ENCODE data around the gene CACYBP.
"Not testable (repeated sequence)": the region's sequence is repeated elsewhere in the genome, so short reads cannot be mapped to it uniquely, and the experiment has no call there.

The CACYBP gene

DNA sequence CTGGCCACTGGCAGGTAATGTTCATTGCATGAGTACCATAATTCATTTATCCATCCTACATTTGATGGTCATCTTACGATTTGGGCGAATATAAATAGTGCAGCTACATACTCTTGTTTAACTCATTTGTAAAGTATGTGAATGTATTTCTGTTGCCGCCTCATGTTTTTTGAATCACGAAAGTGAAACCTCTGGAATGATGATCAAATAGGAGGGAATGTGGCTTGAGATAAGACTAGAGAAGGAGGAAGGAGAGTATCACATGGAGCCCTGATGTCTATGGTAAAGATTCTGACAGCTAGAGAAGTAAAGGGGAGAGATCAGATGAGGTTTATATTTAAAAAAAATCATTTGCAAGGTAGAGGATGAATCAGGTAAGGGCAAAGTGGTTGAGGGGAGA, 15.5 kb downstream of the CACYBP start:
- no peak for DNase-seq

DNA sequence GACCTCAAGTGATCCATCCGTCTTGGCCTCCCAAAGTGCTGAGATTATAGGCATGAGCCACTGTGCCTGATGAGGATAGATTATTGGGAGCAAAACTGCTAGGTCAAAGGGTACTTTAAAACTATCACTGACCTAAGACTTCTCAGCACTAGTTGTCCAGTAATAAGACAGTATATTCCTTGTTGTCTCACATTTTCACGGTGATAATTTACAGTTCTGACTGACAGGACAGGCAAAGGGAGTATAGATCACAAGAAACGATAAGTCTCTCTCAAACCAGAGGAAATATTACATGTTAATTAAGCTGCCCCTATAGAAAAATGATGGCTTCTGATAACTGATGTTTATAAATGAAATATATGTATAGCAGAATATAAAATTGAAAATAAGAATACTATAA, 19.8 kb downstream of the CACYBP start:
- no peak for DNase-seq

DNA sequence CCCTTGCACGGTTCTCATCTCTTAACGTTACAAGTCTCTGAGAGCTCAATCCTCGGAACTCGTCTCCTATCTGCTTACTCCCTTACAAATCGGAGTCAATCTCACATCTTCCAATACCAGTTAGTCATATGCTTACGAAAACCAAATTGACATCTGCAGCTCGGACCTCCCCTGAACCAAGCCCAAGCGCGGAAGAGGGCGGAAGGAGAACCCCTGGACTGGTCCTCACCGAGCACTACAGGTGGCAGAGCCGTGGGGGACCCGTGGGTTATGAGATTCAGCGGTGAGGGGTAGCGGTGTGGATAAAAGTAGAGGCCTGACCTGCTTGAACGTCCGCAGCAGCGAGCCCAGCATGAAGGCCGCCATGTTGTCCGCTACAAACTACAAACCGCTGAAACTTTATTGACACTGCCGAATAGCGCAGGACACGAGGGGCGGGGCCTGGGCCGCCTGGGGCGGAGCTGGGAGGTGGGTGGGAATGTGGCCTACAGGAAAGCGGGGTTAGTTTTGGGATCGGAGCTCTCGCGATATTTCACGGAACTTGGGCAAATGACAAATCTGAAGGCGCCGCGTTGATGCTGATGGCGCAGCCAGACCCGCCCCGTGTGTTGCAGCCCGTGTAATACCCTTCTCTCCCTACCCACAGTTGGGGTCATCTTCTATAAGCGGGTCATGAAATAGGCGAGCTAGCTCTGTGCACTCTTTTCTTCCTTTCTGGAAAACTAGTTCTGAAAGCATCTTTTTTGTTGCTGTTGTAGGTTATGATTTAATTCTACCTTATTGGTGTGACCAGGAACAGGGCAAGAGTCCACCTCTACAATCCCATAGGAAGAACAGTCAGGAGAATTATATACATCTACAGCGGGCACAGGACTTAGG, 23.5 kb downstream of the CACYBP start, which contains the start of gene MRPS14:
MRPS14 (minus strand) TSS at position 383 of the 879 bp plus-strand sequence; CDS start at position 366, 17 bp downstream.
- peak; percentile 98 for DNase-seq

DNA sequence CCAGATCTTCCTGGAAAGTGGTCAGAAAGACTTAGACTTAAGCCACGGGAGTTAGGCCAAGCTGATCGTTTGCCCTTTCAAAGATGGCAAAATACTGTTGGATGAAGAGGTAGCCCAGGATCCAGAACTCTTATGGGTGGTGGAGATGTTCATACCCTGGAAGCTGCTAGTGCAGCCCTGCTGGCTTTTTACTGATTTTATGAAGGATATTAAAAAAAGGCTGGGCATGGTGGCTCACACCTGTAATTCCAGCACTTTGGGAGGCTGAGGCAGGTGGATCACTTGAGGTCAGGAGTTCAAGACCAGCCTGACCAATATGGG, 24.1 kb downstream of the CACYBP start:
- DNase-seq: not testable (repeated sequence)

DNA sequence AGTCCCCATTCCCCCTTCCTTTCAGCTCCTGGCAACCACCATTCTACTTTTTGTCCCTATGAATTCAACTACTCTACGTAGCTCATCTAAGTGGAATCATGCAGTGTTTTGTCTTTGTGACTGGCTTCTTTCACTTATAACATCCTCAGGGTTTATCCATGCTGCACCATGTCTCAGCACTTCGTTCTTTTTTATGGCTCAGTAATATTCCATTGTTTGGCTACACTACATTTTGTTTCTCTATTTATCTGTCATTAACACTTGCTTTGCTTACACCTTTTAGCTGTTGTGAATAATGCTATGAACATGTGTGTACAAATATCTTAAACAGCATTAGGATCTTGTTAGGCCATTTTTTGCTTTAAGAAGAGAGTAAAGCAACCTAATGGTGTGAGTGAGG, 25.0 kb downstream of the CACYBP start:
- no peak for DNase-seq

DNA sequence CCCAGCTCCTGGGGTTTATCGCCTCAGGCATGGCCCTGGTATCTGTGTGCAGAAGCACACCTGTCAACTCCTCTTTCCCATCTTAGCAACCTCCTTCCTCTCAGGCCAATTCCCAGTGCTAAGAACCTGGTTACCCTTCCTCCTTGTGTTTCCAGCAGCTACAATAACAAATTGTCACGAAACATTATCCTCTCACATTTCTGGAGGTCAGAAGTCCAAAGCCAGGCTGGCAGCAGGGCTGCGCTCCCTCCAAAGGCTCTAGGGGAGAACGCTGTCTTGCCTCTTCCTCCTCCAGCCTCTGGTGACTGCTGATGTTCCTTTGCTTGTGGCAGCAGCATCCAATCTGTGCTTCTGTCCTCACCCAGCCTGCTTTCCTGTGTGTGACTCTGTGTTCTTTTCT, 34.2 kb downstream of the CACYBP start:
- no peak for DNase-seq

DNA sequence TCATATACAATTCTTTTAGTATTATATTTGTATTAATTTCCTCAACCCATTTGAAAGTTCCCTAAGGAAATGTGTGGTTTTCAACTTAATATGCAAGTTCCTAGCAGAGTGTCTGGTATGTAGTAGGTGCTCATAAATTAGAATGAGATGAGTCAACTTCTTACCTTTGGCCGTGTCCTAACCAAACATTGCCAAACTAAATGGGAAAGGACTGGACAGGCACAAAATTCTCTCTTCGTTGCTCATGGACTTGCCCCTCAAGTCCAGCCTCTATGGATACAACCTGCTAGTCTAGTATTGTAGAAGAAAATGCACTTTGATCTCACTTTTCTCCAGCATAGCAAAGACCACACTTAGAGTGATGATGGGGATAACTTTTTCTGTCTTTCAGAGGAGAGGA, 35.0 kb downstream of the CACYBP start:
- DNase-seq: no peak

DNA sequence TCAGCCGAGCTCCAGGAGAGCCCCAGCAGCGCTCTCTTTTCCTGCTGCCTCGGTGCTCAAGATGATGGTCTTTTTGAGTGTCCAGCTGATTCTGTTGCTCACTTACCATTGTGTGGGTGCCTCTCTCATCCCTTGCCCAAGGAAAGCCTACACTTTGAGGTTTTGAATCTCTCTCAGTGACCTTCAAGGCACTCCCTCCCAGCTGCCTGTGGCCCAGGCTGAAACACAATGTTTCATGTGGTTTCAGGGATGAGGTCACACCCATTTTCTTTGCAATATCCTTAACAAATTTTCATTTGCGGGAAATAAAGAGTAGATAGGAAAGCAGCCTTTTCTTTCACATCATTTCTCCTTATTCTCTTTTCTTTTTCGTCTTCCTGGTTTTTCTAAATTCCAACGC, 36.1 kb downstream of the CACYBP start:
- no peak for DNase-seq

DNA sequence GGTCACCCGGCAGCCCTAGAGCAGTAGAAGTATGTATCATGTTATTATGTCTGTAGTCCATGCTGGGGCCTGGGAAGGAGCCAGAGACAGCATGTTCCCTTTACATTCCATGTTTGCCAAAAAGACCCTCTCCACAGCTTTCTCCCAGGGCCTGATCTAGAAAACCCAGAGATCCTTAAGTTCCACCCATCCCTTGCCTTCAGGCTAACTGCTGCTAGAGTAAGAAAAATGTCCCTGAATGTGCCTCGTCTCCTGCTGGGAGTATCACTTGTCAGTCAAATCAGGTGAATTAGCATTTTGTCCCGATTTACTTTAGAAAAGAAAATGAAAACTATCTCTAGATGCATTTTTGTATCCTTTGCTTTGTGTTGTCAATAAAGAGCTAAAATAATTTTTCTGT, 36.7 kb downstream of the CACYBP start:
- DNase-seq: no peak

DNA sequence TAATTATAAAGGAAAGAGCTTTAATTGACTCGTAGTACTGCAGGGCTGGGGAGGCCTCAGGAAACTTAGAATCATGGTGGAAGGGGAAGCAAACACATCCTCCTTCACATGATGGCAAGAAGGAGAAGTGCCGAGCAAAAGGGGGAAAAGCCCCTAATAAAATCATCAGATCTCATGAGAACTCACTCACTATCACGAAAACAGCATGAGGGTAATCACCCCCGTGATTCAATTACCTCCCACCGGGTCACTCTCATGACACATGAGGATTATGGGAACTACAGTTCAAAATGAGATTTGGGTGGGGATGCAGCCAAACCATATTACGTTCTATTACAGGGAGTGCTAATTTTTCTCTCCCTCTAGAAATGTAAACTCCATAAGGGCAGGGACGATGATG, 37.7 kb downstream of the CACYBP start:
- no peak for DNase-seq

DNA sequence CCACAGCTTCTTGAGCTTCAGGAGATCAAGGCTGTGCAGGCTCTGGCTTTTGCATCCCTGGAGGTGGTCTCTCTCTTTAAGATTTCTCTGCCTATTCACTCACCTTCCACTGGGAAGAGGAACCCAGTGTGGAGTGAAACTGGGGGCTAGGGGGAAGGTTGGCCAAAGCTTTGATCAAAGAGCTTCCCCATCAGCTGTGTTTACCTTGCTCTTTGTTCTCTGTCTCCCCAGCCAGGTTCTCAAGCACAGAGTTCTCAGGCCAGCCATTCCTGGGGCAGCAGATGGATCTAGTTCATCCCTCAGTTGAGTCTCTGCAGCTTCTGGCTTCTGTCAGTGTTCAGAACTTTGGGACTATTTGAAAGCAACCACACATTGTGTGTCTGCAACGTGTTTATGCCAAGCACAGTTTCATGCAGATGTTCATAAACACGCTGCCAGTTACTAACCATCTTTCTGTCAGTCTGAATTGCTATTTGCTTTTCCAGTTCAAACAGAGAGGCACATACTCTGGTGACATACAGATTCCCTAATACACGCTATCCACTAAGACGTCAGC, 40.7 kb downstream of the CACYBP start:
- no peak for DNase-seq

DNA sequence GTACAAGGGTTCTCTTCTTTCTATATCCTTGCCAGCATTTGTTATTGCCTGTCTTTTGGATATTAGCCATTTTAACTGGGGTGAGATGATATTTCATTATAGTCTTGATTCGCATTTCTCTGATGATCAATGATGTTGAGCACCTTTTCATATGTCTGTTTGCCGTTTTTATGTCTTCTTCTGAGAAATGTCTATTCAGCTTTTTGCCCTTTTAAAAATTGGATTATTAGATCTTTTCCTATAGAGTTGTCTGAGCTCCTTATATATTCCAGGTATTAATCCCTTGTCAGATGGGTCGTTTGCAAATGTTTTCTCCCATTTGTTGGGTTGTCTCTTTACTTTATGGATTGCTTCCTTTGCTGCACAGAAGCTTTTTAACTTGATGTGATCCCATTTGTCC, 42.9 kb downstream of the CACYBP start:
- no peak for DNase-seq

DNA sequence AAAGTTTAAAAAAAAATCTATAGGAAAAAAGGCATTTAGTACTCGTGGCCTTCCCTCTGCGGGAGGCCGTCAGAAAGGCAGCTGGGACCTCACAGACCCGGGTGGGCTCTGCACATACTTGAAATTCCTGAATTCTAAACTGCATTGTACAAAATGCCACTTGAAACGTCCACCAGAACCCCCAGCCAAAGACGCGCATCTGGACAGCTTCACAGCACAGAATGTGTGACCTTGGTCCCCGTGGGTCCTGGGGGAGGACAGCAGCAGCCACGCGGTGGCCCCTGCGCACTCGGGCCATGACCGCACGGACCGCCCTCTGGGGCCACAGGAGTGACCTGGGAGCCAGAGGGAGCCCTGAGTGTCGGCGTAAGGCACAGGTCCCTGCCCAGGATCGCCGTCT, 44.1 kb downstream of the CACYBP start:
- no peak for DNase-seq

DNA sequence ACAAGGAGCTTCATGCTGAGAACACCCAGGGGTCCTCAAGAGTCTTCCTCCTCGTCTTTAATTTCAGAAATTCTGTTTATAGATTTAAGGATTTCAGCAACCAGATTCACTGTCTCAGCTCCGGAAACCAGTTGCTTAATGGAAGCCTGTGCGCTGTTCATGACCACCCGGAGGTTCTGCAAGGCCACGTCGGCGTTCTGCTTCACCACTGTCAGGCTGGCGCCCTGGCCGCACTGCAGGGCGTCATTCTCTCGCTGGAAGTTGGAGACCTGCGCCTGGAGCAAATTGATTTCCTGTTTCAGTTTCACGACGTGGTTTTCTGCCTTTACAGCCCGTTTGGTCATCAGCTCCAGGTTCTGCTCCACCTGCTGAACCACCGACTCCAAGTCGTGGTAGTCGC, 44.8 kb downstream of the CACYBP start:
- DNase-seq: not testable (repeated sequence)

DNA sequence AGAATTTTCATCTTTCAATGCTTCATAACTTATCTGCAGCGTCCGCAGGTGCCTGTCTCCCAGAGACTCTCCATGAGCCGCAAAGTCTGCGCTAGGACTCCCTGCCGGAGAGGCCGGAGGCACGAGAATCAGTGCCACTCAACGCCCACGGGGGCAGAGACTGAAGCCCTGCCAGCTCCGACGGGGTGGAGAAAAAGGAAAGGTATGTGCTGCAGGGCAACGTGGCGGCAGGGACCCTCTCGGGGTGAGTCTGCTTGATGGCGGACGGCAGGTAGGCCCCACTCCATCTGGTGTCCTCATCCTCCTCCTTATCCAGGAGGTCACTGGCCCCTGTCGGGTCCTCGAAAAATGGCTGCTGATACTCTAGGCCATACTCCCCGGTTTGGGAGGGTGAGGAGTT, 45.4 kb downstream of the CACYBP start:
- DNase-seq: no peak

DNA sequence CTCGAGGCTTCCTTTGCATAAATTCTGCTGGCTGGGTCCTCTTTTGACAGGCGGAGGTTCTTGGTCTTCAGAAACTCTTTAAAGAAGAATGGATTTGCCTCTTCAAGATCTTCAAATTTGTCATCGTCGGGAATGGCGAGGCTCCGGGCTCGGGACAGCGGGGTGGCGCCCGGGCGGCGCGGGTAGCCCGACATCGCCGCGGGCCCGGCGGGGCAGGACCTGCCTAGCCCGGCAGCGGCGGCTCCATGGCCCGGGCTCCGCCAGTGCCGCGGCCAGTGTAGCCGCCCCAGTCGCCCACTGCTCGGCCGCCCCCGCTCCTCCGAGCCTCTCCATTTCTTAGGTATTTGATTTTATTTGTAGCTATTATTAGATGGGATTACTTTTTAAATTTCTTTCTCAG, 45.8 kb downstream of the CACYBP start:
- no peak for DNase-seq

DNA sequence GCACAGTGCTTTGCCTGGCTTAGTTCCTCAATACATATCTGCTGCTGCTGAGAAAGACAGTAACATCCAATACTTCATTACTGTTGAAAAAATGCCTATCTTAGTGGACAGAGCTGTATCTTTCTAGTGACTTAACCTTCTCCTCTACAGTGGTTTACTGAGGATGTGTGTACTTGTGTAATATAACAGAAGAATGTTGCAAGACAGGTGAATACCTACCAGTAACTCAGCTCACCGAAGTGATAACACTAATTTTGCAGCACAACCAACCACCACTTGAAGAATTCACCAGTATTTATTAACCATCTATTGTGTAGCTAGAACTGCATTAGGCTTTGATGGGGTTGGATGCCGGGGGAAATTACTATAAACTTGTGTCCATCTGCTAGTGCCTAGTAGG, 51.2 kb downstream of the CACYBP start:
- no peak for DNase-seq

DNA sequence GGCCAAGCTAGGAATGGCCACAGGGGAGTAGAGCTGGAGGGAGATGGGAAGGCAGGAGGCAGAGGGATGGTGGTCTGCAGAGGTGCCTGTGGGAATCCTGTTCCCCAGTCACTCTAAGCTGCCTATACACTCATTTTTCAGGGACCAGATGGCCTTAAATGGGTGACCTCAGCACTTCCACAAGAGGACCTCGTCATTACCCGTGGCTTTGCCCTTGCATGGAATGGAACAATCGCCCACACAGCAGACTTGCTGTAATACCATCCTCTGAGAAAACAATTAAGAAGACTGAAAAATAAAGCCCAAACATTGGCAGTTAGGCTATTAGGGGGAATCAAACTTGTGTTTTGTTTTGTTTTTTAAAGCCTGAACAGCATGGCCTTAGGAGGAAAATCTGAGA, 55.0 kb downstream of the CACYBP start:
- no peak for DNase-seq

All from activated naive CD4-positive, alpha-beta T cell treated with anti-CD3 and anti-CD28 coated beads, Interleukin-2, amount 50 U/mL, for 16 hours (primary cell).